DND-41 (cell line): ENCODE data around the gene KCNMA1.

Source experiments
- ATAC-seq: fragments of 200-7000 bp; cut with Tn5 transposase; 3 replicates; pipeline ENCODE4 v1.9.1; 2021; ENCODE audit warnings: low read depth; ENCODE audit not compliant: insufficient read depth
- DNase-seq: peaks from one replicate; pipeline ENCODE4 v3.0.0-alpha.2; 2020
- H2AFZ ChIP-seq: 2 replicates; pipeline ENCODE4 v1.6.0; 2012; ENCODE audit warnings: low read depth, low read length
- H3K27ac ChIP-seq: 2 replicates; pipeline ENCODE4 v1.5.1; 2012; ENCODE audit warnings: low read length, inconsistent platforms
- H3K27me3 ChIP-seq: fragments of 200-600 bp; sonication (generic); 2 replicates; pipeline ENCODE4 v1.6.0; 2012; ENCODE audit warnings: low read length, mild to moderate bottlenecking, inconsistent platforms; ENCODE audit not compliant: insufficient read depth, poor library complexity
- H3K36me3 ChIP-seq: 2 replicates; pipeline ENCODE4 v1.5.1; 2012; ENCODE audit warnings: low read length, inconsistent platforms; ENCODE audit not compliant: insufficient read depth
- H3K4me1 ChIP-seq: 2 replicates; pipeline ENCODE4 v1.5.1; 2012; ENCODE audit warnings: mild to moderate bottlenecking, low read length; ENCODE audit not compliant: insufficient read depth
- H3K4me2 ChIP-seq: 2 replicates; pipeline ENCODE4 v1.6.0; 2012; ENCODE audit warnings: mild to moderate bottlenecking, moderate library complexity, low read length, inconsistent platforms; ENCODE audit not compliant: insufficient read depth
- H3K4me3 ChIP-seq, 2 experiments: fragments of 200-600 bp in 1 of 2; shearing (Covaris generic) in 1 of 2; 2 replicates each; pipeline ENCODE4 v1.5.1; 2012 to 2016; ENCODE audit warnings: inconsistent platforms in 2 of 2, low read length in 2 of 2, mild to moderate bottlenecking in 2 of 2, low read depth in 1 of 2, moderate library complexity in 1 of 2
- H3K79me2 ChIP-seq: 2 replicates; pipeline ENCODE4 v1.6.0; 2012; ENCODE audit warnings: low read length, inconsistent platforms; ENCODE audit not compliant: insufficient read depth
- H3K9ac ChIP-seq: 2 replicates; pipeline ENCODE4 v1.6.0; 2012; ENCODE audit warnings: low read depth, mild to moderate bottlenecking, inconsistent platforms, low read length, moderate library complexity
- H3K9me3 ChIP-seq: 2 replicates; pipeline ENCODE4 v1.5.1; 2012; ENCODE audit warnings: low read length, moderate library complexity, mild to moderate bottlenecking, inconsistent platforms; ENCODE audit not compliant: insufficient read depth, severe bottlenecking
- H4K20me1 ChIP-seq: 2 replicates; pipeline ENCODE4 v1.6.0; 2012; ENCODE audit warnings: low read length; ENCODE audit not compliant: insufficient read depth
- EZH2 ChIP-seq: IDR thresholded peaks from 3 replicates; pipeline ENCODE4 v1.6.1; 2012; ENCODE audit warnings: borderline replicate concordance, low read depth, mild to moderate bottlenecking, moderate library complexity, low read length, inconsistent platforms; ENCODE audit not compliant: severe bottlenecking
- TF ChIP-seq, protein P1 (sequence below): IDR thresholded peaks from 2 replicates; pipeline ENCODE4 v1.5.1; 2012; ENCODE audit warnings: borderline replicate concordance, low read length, moderate library complexity, mild to moderate bottlenecking; ENCODE audit not compliant: poor library complexity, severe bottlenecking; ENCODE audit errors: extremely low read depth

Gene KCNMA1

DNA sequence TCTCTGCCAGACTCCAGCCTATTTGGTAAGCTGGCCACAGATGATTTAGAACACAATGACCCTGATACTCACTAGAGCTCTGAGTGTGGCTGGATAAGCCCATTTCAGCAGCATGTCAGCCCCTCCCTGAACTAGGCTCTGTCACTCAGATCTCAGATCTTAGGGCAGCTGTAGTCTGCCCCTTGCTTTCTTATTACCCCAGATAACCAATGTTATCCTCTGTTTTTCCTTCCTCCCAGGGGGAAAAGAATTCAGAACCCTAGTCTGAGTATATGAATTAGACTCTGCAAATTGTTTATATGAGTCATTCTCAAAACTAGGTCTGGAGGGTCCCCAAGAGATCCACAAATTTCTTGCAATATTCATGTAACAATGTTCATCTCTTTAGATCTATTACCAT is 286.2 kb downstream of the KCNMA1 start:
- Histone ChIP-seq H3K9ac (no peak overlapping the region), H3K4me3 (no peak overlapping the region), H3K27ac (no peak overlapping the region), H3K9me3 (no peaks in the 10 kb centered on the region), H3K79me2 (no peaks in the 10 kb centered on the region), H4K20me1 (no peaks in the 10 kb centered on the region), H3K4me1 (no peaks in the 10 kb centered on the region), H2AFZ (no peak overlapping the region), H3K36me3 (no peaks in the 10 kb centered on the region), H3K4me2 (no peak overlapping the region), H3K27me3 (no peaks in the 10 kb centered on the region)
- no peak for TF ChIP-seq EZH2
- DNase-seq, result no peak
- no peak for ATAC-seq

DNA sequence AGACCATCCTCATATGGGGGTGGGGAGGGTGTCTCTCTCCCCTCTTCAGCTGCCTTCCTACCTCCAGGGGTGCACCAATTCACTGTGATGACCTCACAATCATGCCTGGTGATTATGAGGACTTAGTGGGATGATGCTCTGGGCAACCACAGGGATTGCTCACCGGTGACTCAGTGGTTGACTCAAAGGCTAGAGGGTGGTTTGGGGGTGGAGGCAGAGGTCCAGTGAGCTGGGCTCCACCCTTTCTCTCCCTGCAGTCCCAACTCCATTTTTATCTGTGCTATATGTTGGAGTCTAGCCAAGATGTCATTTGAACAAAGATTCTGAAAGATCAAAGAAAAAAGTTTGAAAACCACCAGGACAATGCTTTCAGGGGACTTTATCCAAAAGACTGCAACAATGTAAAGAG is 286.9 kb downstream of the KCNMA1 start:
- no peaks in the 10 kb centered on the region for H3K9me3 ChIP-seq
- ATAC-seq (no peak), DNase-seq (no peak)
- H3K79me2 ChIP-seq, result no peaks in the 10 kb centered on the region
- H3K9ac ChIP-seq, result no peak overlapping the region
- H4K20me1 ChIP-seq, result no peaks in the 10 kb centered on the region
- no peaks in the 10 kb centered on the region for H3K27me3 ChIP-seq
- no peak overlapping the region for H3K4me2 ChIP-seq
- H3K27ac ChIP-seq, result no peak overlapping the region
- H3K4me3 ChIP-seq, result no peak overlapping the region
- no peak for TF ChIP-seq EZH2
- TF ChIP-seq, protein P1, sequence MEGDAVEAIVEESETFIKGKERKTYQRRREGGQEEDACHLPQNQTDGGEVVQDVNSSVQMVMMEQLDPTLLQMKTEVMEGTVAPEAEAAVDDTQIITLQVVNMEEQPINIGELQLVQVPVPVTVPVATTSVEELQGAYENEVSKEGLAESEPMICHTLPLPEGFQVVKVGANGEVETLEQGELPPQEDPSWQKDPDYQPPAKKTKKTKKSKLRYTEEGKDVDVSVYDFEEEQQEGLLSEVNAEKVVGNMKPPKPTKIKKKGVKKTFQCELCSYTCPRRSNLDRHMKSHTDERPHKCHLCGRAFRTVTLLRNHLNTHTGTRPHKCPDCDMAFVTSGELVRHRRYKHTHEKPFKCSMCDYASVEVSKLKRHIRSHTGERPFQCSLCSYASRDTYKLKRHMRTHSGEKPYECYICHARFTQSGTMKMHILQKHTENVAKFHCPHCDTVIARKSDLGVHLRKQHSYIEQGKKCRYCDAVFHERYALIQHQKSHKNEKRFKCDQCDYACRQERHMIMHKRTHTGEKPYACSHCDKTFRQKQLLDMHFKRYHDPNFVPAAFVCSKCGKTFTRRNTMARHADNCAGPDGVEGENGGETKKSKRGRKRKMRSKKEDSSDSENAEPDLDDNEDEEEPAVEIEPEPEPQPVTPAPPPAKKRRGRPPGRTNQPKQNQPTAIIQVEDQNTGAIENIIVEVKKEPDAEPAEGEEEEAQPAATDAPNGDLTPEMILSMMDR, result no peak
- no peaks in the 10 kb centered on the region for H3K36me3 ChIP-seq
- H2AFZ ChIP-seq, result no peak overlapping the region
- no peaks in the 10 kb centered on the region for H3K4me1 ChIP-seq

DNA sequence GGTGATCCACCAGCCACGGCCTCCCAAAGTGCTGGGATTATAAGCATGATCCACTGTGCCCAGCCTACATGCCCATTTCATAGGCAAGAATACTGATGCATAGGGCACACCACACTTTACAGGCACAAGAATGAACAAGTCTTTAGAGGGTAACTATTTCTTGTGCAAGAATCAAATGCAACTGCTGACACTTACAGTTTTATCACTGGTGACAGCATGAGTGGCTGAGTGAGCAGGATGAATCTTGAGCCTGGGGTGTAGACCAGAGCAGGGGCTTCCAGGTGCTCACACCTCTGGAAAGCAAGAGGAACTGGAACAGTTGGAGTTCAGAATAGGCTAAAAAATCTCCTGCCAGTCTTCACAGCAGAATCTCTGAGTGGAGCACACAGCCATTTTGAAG is 287.5 kb downstream of the KCNMA1 start:
- no peaks in the 10 kb centered on the region for H4K20me1 ChIP-seq
- H3K4me3 ChIP-seq, result no peak overlapping the region
- no peak overlapping the region for H2AFZ ChIP-seq
- H3K79me2 ChIP-seq, result no peaks in the 10 kb centered on the region
- H3K27ac ChIP-seq, result no peak overlapping the region
- H3K36me3 ChIP-seq, result no peaks in the 10 kb centered on the region
- no peaks in the 10 kb centered on the region for H3K4me1 ChIP-seq
- ATAC-seq (no peak), DNase-seq (no peak)
- TF ChIP-seq, protein P1, result no peak
- TF ChIP-seq EZH2, result no peak
- no peaks in the 10 kb centered on the region for H3K9me3 ChIP-seq
- H3K4me2 ChIP-seq, result no peak overlapping the region
- H3K27me3 ChIP-seq, result no peaks in the 10 kb centered on the region
- H3K9ac ChIP-seq, result no peak overlapping the region

DNA sequence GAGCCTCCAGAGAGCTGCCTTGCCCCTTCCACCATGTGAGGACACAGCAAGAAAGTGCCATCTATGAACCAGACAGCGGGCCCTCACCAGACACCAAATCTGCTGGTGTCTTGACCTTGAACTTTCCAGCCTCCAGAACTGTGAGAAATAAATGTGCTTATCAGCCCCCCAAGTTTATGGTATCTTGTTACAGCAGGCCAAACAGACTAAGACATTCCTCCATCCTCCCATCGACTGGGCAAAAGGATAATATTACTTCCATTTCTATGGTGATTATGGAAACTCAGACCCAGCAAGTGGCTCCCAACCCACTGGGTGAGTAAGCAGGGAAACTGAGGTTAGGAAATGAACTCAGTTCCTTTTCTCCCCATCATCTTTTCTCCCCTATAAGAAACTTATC is 288.4 kb downstream of the KCNMA1 start:
- no peak overlapping the region for H3K27ac ChIP-seq
- DNase-seq, result no peak
- H3K36me3 ChIP-seq, result no peaks in the 10 kb centered on the region
- H3K9ac ChIP-seq, result no peak overlapping the region
- H3K27me3 ChIP-seq, result no peaks in the 10 kb centered on the region
- no peak overlapping the region for H2AFZ ChIP-seq
- H3K4me3 ChIP-seq, result no peak overlapping the region
- no peak overlapping the region for H3K4me2 ChIP-seq
- no peaks in the 10 kb centered on the region for H3K4me1 ChIP-seq
- ATAC-seq, result no peak
- no peaks in the 10 kb centered on the region for H4K20me1 ChIP-seq
- no peaks in the 10 kb centered on the region for H3K79me2 ChIP-seq
- no peak for TF ChIP-seq EZH2
- TF ChIP-seq, protein P1, result no peak
- no peaks in the 10 kb centered on the region for H3K9me3 ChIP-seq
